Lower leg skin (tissue), 4 donors: Measurements from ENCODE around the gene HIP1. TPM values are rescaled to one million over a fixed set of nuclear protein-coding genes. Genes with fewer than 3 reads are reported as not detected.
"Not testable (repeated sequence)": the region's sequence is repeated elsewhere in the genome, so short reads cannot be mapped to it uniquely, and the experiment has no call there.

ENCODE experiments used
- DNase-seq, 2 donors: peaks; one replicate each; pipeline ENCODE4 v3.0.0-alpha.2; 2019; ENCODE audit warnings: low spot score in 2 of 2
- H3K4me3 ChIP-seq: fragments of 200-600 bp; sonication (generic); 2 replicates; pipeline ENCODE4 v1.5.1; 2017; ENCODE audit warnings: mild to moderate bottlenecking, low read depth; ENCODE audit not compliant: poor library complexity, severe bottlenecking
- WGBS, 2 donors: methylation state at CpG; one replicate each; pipeline ENCODE4 v1.1.5; 2018; 5-methylcytosine and 5-hydroxymethylcytosine counted together
- intact Hi-C: fragments of 100-400 bp; cut with DNase I; formaldehyde crosslinking; loops from one replicate; pipeline ENCODE4 v1.15.0; 2023; ENCODE audit warnings: low total_unique reads
- total RNA-seq, 4 donors: library from RNA; depleted of rRNA; stranded (reverse); fragments of >200 nt; gene quantifications; one replicate each; pipeline ENCODE4 v1.1.0, GENCODE V29; 2016

HIP1 gene
- total RNA-seq, 4 donors from 2014 or later = 20.1 to 30.3 (median 23.0) TPM

DNA sequence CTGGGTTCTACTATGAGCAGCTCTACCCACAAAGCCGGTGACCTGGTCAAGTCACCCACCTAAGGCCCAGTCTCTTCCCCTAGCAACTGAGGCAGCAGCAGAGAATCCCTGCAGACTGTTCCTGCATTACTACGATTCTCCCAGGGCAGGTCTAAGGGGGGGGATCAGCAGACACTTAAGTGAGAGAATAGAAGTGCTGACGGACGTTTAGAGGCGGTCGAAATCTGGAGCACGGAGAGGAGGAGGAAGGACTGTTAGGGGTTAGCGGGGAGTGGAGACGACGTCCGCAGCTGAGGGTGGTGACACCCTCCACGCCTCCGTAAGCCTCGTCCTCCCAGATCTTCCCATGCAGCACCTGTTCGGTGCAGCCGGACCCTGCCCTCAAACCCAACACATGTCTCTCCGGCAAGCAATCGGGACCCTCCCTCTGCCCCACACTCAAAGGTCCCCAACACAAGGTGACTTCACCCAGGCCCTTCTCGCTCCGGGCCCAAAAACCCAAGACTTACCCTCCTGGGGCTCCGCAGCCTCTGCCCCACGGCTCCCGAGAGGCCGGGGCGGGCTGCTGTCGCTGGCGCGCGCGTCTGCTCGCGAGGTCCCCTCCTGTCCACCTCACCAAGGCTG is 253.3 kb downstream of the HIP1 start:
- peak overlapping the region; percentile 83 for H3K4me3 ChIP-seq
- intact Hi-C loops, DNase-seq: not testable (repeated sequence)
- 1 to 2% methylated on average over 18 to 20 of the region's 32 CpGs for WGBS, 2 donors

Other genes starting within 250 kb of the HIP1 start
- under 1 TPM in 1 of 4 donors, not detected in 3; 0.17 TPM for gene SPDYE5, start 246.6 kb downstream of the HIP1 start, total RNA-seq
- 1 to 10 TPM in 2 of 4 donors, under 1 TPM in 1, not detected in 1; 0.79 to 2.0 (median 1.9) TPM for gene CCL26, start 33.3 kb upstream of the HIP1 start, total RNA-seq
- 1 to 10 TPM in 1 of 4 donors, under 1 TPM in 2, not detected in 1; 0.64 to 2.0 (median 0.72) TPM for gene CCL24, start 74.9 kb upstream of the HIP1 start, total RNA-seq
- gene RHBDD2, start 140.1 kb upstream of the HIP1 start, total RNA-seq = 10 to 100 TPM; 34.7 to 50.0 (median 41.4) TPM
- gene POR, start 176.2 kb upstream of the HIP1 start, total RNA-seq = 100 to 1,000 TPM in 1 of 4 donors, 10 to 100 TPM in 3; 77.4 to 129 (median 97.0) TPM